ENCODE results near the gene SEPTIN5. TPM values are rescaled to one million over a fixed set of nuclear protein-coding genes. Genes with fewer than 3 reads are reported as not detected.
"Not testable (repeated sequence)": the region's sequence is repeated elsewhere in the genome, so short reads cannot be mapped to it uniquely, and the experiment has no call there.

The SEPTIN5 gene
- total RNA-seq, 1 donor from 2014 or later = 32.0 TPM

DNA sequence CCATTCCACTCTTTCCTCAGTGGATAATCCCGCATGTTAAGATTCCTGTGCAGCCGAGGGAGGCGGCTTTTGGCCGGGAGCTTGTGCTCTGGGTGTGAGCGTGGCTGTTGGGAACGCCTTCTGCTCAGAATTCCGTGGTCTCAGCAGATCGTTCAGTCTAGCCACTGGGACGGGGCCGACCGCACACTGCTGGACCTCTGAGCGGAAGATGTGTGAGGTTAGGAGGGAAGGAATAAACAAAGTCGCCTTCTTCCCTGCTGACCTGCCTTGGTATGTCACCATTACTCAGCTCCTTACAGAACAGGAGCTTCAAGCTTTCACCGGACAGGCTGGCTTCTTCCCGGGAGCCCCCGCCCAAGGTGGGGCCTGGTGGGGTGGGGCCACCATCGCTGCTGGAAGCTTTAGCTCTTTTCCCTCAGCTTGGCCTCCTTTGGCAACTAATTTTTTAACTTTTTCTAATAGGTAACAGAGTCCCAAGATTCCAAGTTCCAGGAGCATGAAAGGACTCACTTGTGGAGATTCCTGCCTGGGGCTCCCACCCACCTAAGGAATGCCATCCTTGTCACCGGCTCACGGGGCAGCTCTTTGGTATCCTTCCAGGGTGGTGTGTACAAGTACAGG lies 22.5 kb upstream of the SEPTIN5 start:
- H3K4me3 Mint-ChIP-seq (ENCODE audit: low read depth) = peak overlapping the region; percentile 11
- no peaks in the 10 kb centered on the region for H3K9me3 Mint-ChIP-seq (ENCODE audit: low read depth)
- H3K36me3 Mint-ChIP-seq (ENCODE audit: insufficient read depth) = no peaks in the 10 kb centered on the region
- peaks cover 13% of the 10 kb centered on the region for H3K27me3 Mint-ChIP-seq
- H3K27ac Mint-ChIP-seq = peak overlapping the region; percentile 37
- DNase-seq (ENCODE audit: low spot score, unreplicated experiment) = no peak
- peaks cover 2% of the 10 kb centered on the region for H3K4me1 Mint-ChIP-seq (ENCODE audit: low read depth)
- TF ChIP-seq, protein P1, sequence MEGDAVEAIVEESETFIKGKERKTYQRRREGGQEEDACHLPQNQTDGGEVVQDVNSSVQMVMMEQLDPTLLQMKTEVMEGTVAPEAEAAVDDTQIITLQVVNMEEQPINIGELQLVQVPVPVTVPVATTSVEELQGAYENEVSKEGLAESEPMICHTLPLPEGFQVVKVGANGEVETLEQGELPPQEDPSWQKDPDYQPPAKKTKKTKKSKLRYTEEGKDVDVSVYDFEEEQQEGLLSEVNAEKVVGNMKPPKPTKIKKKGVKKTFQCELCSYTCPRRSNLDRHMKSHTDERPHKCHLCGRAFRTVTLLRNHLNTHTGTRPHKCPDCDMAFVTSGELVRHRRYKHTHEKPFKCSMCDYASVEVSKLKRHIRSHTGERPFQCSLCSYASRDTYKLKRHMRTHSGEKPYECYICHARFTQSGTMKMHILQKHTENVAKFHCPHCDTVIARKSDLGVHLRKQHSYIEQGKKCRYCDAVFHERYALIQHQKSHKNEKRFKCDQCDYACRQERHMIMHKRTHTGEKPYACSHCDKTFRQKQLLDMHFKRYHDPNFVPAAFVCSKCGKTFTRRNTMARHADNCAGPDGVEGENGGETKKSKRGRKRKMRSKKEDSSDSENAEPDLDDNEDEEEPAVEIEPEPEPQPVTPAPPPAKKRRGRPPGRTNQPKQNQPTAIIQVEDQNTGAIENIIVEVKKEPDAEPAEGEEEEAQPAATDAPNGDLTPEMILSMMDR (IDR thresholded peaks at IDR 0.05; ENCODE audit: unreplicated experiment) = no peak

DNA sequence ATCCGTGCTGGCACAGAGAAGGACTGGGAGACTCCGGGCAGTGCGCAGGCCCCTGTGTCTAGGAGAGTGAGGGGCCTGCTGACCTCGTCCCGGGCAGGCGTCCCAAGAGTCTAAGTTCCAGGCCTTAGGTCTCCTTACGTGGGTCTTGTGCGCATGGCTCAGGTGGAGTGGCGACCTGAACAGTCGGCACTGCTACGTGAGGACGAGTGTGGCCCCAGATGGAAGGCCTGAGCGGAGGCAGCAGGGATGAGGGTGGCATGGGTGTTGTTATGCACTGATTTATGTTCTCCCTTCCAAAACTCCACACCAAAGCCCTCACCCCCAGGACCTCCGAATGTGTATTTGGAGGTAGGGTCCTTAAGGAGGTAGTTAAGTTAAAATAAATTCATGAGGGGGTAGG lies 20.7 kb upstream of the SEPTIN5 start:
- no peak for DNase-seq (ENCODE audit: low spot score, unreplicated experiment)
- H3K36me3 Mint-ChIP-seq (ENCODE audit: insufficient read depth) = no peaks in the 10 kb centered on the region
- no peaks in the 10 kb centered on the region for H3K9me3 Mint-ChIP-seq (ENCODE audit: low read depth)
- no peak overlapping the region for H3K27ac Mint-ChIP-seq
- TF ChIP-seq, protein P1 (IDR thresholded peaks at IDR 0.05; ENCODE audit: unreplicated experiment) = no peak
- no peak overlapping the region for H3K4me3 Mint-ChIP-seq (ENCODE audit: low read depth)
- H3K4me1 Mint-ChIP-seq (ENCODE audit: low read depth) = peaks cover 2% of the 10 kb centered on the region
- peaks cover 13% of the 10 kb centered on the region for H3K27me3 Mint-ChIP-seq

DNA sequence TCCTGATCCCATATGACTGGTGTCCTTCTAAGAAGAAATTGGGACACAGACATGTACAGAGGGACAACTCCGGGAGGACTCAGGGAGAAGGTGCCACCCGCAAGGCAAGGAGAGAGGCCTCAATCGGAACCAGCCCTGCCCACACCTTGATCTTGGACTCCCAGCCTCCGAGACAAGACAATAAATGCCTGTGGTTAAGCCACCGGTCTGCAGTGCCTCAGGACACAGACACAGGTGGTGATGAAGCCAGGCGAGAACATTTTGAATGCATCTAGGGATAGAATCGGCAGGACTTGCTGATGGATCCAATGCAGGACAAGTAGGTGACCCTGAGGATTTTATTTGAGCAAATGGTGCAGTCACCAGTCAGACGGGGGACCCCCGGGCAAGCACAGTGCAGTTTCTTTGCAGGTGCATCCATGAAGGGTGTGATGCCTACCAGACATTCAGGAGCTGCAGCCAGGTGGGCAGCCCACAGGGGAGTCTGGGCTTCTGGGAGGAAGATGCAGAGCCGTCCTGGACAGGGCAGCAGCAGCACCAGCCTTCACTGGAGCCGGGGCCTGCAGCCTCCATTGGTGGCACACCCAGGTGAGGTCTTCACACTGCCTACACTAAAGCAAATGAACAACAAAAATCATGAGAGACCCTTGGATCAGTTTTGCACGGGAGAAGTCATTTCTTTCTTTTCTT lies 20.2 kb upstream of the SEPTIN5 start:
- TF ChIP-seq, protein P1 (IDR thresholded peaks at IDR 0.05; ENCODE audit: unreplicated experiment) = no peak
- Mint-ChIP-seq H3K4me1 (ENCODE audit: low read depth) (peaks cover 2% of the 10 kb centered on the region), H3K9me3 (ENCODE audit: low read depth) (no peaks in the 10 kb centered on the region), H3K36me3 (ENCODE audit: insufficient read depth) (no peaks in the 10 kb centered on the region), H3K4me3 (ENCODE audit: low read depth) (no peak overlapping the region), H3K27ac (no peak overlapping the region), H3K27me3 (peaks cover 13% of the 10 kb centered on the region)
- DNase-seq (ENCODE audit: low spot score, unreplicated experiment) = no peak

DNA sequence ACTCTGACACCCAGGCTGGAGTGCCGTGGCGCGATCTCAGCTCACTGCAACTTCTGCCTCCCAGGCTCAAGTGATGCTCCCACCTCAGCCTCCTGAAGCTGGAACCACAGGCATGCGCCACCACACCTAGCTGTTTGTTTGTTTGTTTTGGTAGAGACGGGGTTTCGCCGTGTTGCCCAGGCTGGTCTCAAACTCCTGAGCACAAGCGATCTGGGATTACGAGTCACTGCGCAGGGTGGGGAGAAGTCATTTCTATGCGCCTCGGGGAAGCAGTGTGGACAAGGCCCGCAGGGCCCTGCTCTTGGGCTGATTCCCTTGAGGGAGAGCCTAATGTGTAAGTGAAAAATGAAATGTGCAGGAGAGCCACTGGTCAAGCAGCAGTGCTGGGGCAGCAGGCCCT lies 19.6 kb upstream of the SEPTIN5 start:
- Mint-ChIP-seq H3K27ac (no peak overlapping the region), H3K27me3 (peaks cover 13% of the 10 kb centered on the region), H3K4me3 (ENCODE audit: low read depth) (no peak overlapping the region), H3K9me3 (ENCODE audit: low read depth) (no peaks in the 10 kb centered on the region), H3K36me3 (ENCODE audit: insufficient read depth) (no peaks in the 10 kb centered on the region), H3K4me1 (ENCODE audit: low read depth) (peaks cover 2% of the 10 kb centered on the region)
- TF ChIP-seq, protein P1 (IDR thresholded peaks at IDR 0.05; ENCODE audit: unreplicated experiment) = no peak
- no peak for DNase-seq (ENCODE audit: low spot score, unreplicated experiment)

DNA sequence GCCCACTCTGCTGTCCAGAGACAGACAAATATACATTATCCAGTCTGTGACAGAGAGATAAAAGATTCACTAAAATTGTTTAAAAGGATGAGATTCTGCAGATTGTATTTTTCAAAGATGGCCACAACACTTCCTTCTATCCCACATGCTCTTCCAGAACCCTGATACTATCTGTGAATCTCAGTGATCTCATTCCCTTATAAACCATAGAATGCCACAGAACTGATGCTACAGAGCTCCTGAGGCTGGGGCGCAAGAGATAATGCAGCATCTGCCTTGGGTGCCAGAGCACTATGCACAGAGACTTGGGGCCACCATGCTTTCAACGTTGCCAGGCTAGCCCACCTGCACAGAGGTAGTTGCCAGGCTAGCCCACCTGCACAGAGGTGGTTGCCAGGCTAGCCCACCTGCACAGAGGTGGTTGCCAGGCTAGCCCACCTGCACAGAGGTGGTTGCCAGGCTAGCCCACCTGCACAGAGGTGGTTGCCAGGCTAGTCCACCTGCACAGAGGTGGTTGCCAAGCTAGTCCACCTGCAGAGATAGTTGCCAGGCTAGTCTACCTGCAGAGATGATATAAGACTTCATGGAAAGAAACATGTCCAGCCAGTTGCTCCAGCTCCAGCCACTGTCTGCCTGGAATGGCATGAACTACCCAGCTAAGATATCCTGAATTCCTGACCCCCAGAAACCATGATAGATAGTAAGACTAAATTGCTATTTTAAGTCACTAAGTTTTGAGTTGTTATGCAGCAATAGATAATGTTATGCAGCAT lies 17.6 kb upstream of the SEPTIN5 start:
- Mint-ChIP-seq H3K36me3 (ENCODE audit: insufficient read depth) (no peaks in the 10 kb centered on the region), H3K27me3 (no peaks in the 10 kb centered on the region), H3K9me3 (ENCODE audit: low read depth) (no peaks in the 10 kb centered on the region), H3K4me3 (ENCODE audit: low read depth) (no peak overlapping the region), H3K27ac (no peak overlapping the region), H3K4me1 (ENCODE audit: low read depth) (peaks cover under 1% of the 10 kb centered on the region)
- TF ChIP-seq, protein P1 (IDR thresholded peaks at IDR 0.05; ENCODE audit: unreplicated experiment) = no peak
- no peak for DNase-seq (ENCODE audit: low spot score, unreplicated experiment)

DNA sequence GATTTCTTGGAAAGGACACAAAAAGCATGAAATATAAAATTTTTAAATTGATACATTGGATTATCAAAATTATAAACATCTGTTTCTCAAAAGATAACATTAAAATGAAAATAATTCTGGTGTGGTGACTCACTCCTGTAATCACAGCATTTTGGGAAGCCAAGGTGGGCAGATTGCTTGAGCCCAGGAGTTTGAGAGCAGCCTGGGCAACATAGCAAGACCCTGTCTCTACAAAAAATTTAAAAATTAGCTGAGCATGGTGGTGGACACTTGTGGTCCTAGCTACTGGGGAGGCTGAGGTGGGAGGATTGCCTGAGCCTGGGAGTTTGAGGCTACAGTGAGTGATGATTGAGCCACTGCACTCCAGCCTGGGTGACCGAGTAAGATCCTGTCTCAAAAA lies 16.4 kb upstream of the SEPTIN5 start:
- not testable (repeated sequence) for DNase-seq (ENCODE audit: low spot score, unreplicated experiment); H3K27ac Mint-ChIP-seq; H3K9me3 Mint-ChIP-seq (ENCODE audit: low read depth); H3K36me3 Mint-ChIP-seq (ENCODE audit: insufficient read depth); H3K4me3 Mint-ChIP-seq (ENCODE audit: low read depth); H3K4me1 Mint-ChIP-seq (ENCODE audit: low read depth); H3K27me3 Mint-ChIP-seq

Data from progenitor cell of endocrine pancreas (in vitro differentiated cells).